Stimulated activated CD8-positive, alpha-beta memory T cell treated with anti-CD3 and anti-CD28 coated beads, Interleukin-15, amount 100 ng/mL, for 1 hour (primary cell): ENCODE data around the gene ECE1.
A peak's percentile ranks its signal among the peaks of the same experiment; 100 is the strongest.

Experiments used
- DNase-seq: peaks from one replicate; pipeline ENCODE4 v3.0.0-alpha.2; 2020; ENCODE audit warnings: low read depth

Gene ECE1

DNA sequence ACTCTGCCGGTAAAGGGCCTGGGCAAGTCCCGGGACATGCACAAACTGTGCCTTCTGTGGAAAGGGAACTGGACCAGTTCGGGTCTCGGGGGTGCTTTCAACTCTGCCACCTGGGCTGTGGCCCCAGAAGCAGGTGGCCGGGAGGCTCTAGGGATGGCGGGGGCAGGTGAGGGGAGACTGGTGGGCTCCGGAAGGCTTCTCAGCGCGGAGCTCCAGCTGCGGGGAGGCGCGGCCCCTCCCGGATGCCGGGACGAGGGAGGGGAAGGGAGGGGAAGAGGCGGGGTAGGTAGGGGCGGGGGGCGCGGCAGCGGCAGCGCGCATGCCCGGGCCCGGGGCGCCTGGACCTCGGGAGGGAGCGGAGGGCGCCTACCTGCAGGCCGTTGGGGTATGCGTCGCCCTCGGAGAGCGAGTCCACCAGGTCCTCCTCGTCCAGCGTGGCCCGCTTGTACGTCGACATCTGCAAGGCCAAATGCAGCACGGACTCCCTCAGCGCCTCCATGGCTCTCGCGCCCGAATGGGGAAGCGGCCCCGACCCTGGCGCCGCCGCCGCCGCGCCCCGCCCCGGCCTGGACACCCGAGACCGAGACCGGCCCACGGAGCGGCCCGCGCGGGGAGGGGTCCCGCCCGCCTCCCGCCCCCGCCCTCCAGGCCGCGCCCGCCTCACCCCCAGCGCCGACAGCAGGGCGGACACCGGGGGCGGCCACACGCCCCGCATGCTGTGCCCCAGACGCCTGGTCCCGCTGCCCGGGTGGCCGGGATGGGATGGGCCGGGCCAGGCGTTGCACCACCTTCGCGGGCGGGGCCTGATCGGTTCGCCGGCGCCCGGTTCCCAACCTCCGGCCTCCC is at the start of gene ECE1:
TSS of gene ECE1 (minus strand) at position 764 of the 846 bp plus-strand sequence. CDS start at position 715, 49 bp downstream.
- DNase-seq = no peak

DNA sequence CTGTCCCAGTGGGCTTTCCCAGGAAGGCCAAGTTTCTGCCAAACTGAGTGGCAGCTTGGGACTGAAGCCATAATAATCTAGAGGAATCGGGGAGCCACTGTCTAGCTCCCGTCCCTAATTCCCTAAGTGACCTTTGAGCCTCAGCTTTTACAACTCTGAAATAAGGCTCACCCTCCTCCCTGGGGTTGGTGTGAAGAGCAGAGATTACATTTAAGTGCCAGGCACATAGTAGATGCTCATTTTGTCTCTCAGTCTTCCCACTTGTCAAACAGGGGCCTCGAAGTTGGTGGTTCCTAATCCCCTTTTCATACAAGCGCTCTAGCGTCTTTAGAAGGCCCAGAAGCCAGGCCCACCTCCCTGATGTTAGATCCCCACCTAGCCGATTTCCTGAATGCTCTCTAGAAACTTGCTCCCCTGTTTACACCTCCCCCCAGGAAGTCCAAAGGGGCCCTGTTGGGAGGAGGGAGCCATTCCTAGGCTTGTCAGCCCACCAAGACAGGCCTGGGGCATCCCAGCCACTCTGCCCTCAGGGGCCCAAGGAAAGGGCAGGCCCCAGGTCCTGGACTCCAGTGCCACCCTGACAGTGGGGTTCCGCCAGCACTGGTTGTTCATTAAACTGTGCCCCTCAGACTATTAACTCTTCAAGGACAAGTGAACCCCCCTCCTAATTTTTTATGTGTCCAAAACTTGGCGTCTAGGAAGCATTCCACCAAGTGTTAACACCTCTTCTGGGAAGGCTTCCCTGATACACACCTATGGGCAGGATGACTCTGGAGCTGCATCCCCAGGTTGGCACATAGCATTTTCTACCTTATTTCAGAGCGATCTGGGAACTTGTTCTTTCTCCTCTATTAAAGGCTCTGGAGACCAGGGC is 49.3 kb upstream of the ECE1 start:
- no peak for DNase-seq

DNA sequence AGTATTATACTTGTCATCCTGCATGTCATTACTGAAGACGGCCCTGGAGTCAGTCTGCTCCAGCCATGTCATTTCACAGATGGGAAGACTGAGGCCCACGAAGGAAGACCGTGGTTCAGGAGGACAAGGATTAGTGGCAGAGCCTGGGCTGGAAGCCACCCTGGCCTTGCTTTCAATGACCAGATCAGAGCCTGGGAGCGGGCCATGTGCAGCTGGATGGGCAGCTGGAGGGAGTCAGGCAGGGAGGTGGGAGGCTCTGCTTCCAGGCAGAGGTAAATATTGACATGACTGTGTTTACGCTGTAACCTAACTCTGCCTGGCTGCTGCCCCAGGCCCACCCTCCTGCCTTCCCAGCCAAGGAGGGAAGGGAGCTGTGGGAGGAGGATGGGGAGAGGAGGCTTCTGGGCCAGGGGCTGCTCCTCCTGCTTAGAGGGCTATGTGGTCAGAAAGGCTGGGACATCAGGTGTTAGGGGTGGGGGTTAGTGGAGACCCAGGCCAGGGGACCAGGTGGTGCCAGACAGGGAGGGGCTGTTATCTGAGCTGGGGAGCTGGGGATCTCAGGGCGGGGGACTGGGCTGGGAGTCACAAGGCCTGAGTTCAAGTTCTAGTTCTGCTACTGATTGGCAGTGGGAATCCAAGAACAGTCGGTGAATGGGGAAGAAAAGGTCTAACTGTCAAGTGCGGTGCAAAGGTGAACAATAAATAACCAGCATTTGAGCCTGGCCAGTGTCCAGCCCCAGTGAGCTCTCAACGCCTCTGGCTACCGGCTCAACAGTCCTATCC is 48.5 kb upstream of the ECE1 start:
- DNase-seq = no peak

DNA sequence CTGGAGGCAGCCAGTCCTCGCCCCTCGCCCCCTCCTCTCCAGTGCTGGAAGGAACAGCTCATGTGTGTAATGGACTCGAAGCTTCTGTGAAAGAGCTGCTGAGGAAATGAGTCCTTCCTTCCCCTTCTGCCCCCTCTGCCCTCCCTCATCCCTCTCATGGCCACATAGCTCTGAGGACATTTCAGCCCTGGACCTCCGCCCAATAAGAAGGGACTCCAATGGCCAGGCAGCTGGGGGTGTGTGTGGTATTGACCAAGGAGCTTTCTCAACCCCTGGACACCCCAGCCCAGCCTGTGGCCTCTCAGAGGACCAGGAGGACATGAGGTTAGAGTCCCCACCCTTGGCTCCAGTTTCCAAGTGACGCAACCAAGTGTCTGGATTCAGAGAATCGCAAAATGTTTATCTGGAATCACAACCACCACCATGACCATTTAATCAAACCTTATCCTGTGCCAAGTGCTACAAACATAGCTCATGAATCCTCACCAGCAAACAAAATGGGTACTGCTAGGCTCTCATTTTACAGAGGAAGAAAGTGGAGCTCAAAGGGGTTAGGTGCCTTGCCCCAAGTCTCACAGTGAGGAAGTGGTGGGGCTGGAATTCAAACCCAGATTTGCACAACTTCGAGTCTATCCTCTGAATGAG is 47.8 kb upstream of the ECE1 start:
- DNase-seq = no peak

DNA sequence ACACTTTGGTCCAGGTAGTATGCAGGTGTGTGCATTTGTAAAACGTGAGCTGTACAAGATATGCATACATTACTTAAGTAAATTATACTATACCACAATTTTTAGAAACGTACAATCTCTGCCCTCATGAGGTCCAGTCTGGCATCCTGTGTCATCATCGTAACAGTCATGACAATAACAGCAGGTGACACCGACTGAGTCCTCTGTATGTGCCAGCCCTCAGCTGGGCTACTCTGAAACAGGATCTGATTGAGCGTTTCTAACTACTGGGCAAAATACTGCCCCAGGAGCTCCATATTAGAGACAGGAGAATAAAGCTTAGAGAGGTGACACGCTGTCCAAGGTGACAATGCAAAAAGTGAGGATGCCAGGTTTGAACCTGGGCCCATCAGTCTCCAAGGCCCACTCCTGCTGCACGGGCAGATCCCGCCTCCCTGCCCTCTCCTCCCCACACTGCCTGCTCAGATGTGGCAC is 47.2 kb upstream of the ECE1 start:
- DNase-seq = no peak

DNA sequence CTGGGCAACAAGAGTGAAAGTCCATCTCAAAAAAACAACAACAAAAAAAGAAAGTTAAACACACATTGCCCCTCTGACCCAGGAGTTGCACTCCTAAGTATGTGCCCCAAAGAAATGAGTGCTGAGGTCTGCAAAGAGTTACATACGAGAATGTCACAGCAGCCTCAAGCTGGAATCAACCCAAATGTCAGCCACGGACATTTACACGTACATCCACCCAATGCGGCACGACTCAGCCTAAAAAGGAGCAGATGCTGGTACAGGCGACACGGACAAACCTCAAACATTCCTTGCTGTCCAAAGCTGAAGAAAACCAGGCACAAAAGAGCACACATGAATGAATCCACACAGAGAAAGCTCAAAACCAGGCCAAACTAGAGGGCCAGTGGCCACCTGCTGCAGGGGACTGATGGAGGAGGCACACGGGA is 46.8 kb upstream of the ECE1 start:
- no peak for DNase-seq

DNA sequence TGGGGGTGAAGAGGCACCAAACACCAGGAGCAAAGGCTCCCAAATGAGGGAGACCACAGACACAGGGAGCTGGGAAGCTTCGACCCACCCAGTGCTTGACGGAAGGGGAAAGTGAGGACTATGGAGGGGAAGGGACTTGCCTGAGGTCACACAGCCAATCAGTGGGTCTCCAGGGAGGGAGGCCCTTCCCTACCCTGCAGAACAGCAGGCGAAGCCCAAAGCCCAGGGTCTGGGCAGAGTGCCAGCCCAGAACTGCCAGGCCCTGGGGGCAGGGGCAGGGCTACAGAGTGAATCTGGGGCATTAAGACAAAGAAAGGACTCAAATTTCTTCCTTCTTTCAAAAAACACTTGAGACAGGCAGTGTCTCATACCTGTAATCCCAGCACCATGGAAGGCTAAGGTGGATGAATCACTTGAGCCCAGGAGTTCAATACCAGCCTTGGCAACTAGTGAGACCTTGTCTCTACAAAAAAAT is 45.5 kb upstream of the ECE1 start:
- no peak for DNase-seq

DNA sequence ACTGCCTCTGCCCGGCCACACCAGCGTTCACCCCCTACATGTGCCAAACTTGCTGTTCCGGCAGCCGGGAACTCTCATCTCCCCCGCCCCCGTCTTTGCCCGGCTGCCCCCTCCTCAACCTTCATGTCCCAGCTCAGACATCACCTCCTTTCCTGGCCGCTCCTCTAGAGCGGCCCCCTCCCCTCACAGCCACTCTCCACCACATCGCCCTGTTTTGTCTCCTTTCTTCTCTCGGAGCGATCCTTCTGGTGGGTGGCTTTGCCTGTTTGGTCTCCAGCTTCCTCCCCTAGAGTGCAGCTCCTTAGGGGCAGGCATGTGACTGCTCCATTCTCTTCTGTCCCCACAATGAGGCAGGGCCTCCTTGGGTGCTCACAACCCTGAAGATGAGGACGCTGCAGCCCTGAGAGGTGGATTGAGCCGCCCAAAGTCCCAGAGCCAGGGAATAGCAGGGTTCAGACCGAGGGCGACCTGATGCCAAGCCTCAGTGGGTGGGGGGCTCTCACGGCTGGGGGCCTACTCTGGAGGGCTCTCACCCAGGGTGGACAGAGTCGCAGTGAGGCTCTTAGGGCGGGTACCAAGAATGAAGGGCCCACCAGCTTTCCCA is 44.9 kb upstream of the ECE1 start:
- no peak for DNase-seq

DNA sequence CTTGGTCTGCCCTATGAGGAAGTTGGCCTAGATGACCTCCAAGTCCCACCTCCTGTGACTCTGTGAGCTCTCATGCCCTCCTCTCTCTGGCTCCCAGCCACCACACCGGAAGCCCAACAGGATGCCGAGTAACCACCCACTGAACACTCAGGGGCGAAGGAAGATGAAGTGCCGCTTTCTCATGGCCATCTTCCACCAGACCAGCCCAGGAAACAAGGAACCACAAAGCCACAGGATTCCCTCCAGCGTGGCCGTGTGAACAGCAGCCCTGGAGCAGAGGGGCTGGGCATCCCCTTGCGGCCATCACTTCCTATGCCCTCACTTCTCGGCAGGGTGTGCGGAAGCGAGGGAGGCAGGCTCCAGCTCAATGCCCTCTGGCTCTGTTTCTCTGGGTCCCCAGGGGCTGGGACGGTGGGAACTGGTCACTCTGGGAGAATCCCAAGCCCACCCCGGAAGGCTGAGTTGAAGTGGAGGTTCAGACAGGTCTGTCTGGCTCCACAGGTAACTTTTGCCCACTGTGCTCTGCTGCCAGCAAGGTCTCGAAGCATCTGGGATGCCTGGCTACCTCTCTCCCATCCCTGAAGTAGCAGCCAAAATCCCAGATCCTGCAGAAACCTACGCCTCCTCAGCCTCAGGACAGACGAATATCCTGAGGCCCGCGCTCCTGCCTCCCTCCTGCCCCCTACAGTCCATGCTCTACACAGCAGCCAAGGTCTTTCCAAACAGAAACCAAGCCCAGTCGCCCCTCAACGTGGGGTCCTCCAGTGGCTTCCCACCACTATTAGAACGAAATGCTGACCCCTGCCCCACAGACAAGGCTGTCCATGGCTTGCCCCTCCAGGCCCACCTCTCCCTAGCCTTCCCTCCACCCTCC is 44.2 kb upstream of the ECE1 start:
- peak; percentile 58 for DNase-seq

DNA sequence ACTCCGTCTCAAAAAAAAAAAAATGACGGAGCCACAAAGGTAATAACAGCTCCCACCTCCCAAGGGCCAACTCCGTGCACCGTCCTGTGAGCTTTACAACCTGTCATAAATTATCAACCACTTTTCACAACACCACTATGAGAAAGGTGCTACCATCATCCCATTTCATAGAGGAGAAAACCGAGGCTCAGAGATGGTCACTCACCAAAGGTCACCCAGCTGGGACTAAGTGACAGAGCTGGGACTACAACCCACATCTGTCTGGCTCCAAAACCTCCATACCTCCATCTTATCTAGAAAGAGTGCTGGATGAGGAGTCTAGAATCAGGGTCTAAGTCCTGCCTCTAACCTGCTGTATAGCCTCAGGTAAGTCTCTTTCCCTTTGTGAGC is 43.6 kb upstream of the ECE1 start:
- no peak for DNase-seq

DNA sequence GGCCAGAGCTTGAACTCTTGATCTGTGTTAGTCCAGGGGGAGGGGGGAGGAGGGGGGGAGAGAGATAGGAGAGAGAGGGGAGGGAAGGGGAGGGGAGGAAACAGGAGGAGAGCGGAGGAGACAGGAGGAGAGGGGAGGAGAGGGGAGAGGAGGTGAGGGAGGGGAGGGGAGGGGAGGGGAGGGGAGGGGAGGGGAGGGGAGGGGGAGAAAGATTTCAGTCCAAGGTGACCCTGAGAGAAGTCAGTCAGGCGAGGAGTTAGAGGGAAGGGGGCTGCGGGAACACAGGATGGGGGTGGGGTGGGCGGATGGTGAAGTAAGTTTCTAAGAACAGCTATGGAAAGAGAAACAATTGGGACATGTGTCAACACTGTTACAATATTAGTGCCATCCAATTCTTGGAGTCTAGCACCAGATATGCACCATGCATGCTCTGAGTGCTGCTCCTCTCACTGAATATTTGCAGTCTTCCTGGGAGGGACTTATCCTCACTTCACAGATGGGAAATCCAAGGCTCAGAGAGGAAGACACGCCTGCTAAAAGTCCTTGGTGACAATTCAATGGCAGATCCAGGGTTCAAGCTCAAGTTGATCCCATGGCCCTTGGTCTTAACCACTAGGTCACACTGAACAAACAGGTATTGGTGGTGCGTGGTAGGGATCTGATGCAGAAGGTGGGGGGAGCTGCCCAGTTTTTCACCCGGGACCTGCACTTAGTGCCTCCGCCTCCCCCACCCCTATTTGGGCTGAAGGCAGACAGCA is 42.5 kb upstream of the ECE1 start:
- no peak for DNase-seq

DNA sequence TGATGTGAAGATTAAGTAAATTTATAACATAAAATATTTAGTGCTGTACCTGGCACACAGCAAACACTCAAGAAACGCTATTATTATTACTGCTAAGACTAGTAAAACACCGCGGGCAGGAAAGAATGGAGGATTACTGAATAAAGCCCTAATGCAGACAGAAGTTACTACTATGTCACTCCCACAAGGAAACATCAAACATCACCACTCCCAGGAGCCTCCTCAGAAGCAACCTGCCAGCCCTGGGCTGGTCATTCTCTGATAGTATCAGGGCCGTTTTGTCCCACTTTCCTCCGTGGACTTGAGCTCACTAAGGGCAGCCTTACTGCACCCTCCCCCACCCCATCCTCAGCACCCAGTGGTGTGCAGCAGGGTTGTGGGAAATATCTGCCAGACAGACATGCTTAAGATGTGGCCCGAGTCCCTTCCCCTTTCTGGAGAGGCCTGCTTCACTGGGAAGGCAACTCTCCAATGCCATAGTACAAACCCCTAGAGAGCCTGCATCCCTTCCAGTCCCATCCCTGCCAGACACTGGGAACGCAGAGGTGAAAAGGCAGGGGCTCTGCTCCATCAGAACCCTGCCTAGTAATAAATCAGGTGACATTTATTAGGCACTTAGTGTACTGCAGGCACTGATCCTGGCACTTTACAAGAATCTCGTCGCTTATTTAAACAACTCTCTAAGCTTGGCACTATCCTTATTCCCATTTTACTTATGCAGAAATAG is 41.7 kb upstream of the ECE1 start:
- DNase-seq = no peak

DNA sequence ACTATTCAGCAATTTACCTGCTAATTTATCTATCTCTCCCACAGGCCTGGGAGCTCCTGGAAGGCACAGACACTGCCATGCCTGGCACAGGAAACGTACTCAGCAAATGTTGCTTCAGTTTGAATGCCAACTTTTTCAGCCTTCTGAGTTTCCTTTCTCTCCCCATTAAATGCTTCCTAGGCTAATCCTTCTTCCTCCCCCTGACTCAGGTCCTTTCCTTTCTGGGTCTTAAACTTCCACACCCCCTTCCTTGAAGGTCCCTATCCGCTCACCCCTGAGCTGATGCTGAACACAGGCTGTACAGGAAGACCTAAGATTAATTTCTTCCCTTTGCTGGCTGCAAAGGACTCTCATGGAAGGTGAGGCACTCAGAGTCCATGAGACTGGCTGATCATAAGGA is 40.3 kb upstream of the ECE1 start:
- DNase-seq = no peak

DNA sequence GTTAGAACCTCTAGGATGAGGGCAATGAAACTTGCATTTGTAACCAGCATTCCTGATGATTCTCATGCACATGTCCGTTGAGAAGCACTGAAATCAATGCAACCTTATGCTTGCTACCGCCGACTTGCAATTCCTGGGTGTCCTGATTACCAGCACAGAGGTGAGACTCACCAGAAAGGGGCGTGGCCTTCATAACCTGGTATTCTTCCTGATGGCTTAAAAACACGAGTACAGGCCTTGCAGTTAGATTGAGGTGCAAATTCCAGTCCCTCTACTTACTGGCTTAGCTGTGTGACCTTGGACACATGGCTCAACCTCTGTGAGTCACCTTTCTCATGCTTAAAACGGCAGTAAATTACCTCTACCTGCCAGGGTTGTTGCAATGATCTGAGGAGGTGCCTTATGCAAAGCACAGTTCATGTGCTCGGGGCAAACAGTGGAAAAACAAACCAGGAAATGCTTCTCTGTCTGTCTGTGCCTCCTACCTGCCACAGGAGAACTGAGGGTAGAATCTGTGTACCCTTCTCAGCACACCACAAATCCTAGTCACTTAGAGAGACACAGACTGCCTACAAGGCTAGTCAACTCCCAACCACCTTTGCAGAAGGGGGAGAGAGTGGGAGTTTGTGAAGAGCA is 39.1 kb upstream of the ECE1 start:
- DNase-seq = no peak

DNA sequence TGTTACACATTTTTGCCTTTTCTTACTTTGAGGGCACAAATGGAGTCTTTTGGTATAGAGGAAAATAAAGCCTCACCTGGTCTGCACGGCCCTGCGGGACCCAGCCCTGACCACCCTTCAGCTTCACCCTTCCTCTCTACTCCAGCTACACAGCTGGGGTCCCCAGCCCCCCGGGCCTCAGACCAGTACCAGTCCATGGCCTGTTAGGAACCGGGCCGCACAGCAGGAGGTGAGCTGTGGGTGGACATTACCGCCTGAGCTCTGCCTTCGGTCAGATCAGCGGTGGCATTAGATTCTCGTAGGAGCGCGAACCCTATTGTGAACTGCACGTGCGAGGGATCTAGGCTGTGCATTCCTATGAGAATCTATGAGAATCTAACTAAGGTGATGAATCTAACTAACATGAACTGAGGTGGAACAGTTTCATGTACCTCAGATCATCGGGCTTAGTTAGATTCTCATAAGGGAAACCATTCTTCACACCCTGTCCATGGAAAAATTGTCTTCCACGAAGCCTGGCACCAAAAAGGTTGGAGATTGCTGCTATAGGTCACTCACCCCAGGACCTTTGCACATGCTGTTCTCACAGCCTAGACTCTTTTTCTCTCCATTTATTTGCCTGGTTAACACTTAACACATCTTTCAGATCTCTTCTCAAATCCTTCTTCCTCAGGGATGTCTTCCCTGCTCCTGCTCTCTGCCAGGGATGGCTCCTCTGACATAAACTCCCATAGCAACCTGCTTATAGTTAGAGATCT is 37.5 kb upstream of the ECE1 start:
- no peak for DNase-seq

DNA sequence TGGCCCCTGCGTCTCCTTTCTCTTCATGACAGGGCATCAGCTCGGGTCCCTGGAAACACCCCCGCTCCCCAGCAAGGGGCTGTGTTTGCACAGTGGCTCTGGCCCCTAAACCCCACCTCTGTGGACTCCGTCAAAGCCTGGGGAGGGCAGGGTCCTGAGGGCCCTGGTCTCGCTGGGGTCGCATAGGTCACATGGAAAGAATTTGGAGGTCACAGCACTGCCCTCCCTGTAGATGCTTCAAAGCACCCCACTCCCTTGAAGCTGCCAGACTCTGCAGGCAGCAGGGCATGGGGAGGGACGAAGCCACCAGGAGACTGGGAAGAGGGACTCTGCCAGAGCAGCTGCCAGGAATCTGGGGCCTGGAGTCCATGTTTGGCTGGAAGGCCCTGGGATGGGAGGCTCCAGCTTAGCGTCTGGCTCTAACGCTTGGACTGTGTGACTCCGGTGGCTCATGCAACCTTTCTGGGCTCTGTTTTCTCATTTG is 36.6 kb upstream of the ECE1 start:
- DNase-seq = no peak

DNA sequence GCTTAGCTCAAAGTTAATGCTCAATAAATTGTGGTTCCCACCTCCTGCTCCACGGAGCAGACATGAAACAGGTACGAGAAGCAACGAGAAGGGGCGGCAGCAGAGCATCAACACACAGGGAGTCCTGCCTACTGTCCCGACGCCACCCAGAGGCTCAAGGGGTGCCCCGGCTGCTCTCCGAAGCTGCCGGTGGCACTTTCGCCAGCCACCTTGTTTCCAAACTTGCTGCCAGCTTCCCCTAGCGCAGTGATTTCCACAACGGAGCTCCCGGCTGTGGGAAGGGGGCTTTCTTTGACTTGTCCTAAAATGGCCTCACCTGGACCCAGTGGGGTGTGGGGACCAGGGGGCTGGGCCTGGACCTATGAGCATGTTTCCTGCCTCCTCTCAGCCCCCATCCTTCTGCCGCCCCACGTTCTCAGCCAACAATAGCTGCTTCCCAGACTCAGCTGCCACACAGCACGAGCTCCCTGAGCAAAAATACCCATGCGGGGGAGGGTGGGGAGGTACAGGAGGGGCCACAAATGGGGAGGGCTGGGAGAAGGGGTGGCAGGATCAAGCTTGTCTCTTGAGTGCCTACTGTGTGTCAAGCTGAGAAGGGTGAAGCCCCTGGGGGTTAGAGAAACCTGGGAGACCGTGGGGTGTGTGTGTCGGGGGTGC is 35.6 kb upstream of the ECE1 start:
- no peak for DNase-seq
